GM21786 (cell line): Measurements from ENCODE around the gene TMEM9.
A peak's percentile ranks its signal among the peaks of the same experiment; 100 is the strongest.
"Not testable (repeated sequence)": the region's sequence is repeated elsewhere in the genome, so short reads cannot be mapped to it uniquely, and the experiment has no call there.

Experiments
- ATAC-seq: cut with Tn5 transposase; IDR thresholded peaks from one replicate; pipeline ENCODE4 v1.9.1; 2021; ENCODE audit not compliant: unreplicated experiment

The TMEM9 gene

GRCh38 chr1:201173736-201174135, 19.5 kb upstream of the TMEM9 start:
- no peak for ATAC-seq

- ATAC-seq, result no peak
These were observed 18.8 kb upstream of the TMEM9 start for GRCh38 chr1:201172999-201173610.

DNA sequence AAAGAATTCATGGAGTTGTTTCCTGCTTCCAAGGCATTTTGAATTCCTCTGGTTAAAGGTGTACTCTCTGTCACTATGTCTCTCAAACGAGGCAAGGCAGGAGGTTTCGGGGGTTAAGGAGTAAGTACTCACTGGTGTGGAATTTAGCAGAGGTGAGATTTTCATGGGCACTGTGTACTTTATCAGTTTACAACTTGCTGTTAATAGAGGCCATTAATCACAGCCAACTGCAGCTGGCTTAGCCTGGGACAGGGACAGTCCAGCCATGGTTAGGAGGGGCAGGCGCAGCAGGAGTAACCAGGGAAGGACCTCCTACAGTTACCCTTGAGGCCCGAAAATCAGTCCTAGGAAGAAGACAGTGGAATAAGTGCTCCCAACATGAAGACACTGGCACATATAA, 18.1 kb upstream of the TMEM9 start:
- ATAC-seq, result no peak

- peak; percentile 18 for ATAC-seq
These were observed 17.1 kb upstream of the TMEM9 start for GRCh38 chr1:201171063-201172036.

- peak; percentile 94 for ATAC-seq
These were observed 16.3 kb upstream of the TMEM9 start for GRCh38 chr1:201170533-201171062.

GRCh38 chr1:201169971-201170532, 15.8 kb upstream of the TMEM9 start:
- no peak for ATAC-seq

GRCh38 chr1:201169203-201169602, 14.9 kb upstream of the TMEM9 start:
- no peak for ATAC-seq

- ATAC-seq, result no peak
These were observed 13.0 kb upstream of the TMEM9 start for GRCh38 chr1:201167041-201167991.

- no peak for ATAC-seq
These were observed 10.4 kb upstream of the TMEM9 start for GRCh38 chr1:201164645-201165044.

GRCh38 chr1:201163707-201164106, 9.4 kb upstream of the TMEM9 start:
- no peak for ATAC-seq

DNA sequence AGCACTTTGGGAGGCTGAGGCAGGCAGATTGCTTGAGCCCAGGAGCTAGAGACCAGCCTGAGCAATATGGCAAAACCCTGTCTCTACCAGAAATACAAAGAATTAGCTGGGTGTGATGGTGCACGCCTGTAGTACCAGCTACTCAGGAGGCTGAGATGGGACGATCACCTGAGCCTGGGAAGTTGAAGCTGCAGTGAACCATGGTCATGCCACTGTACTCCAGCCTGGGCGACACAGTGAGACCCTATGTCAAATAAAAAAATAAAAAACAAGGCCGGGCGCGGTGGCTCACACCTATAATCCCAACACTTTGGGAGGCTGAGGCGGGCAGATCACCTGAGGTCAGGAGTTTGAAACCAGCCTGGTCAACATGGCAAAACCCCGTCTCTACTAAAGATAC, 8.8 kb upstream of the TMEM9 start:
- ATAC-seq, result not testable (repeated sequence)

GRCh38 chr1:201157949-201158348, 3.7 kb upstream of the TMEM9 start:
- ATAC-seq, result no peak

GRCh38 chr1:201156819-201157218, 2.5 kb upstream of the TMEM9 start:
- no peak for ATAC-seq

DNA sequence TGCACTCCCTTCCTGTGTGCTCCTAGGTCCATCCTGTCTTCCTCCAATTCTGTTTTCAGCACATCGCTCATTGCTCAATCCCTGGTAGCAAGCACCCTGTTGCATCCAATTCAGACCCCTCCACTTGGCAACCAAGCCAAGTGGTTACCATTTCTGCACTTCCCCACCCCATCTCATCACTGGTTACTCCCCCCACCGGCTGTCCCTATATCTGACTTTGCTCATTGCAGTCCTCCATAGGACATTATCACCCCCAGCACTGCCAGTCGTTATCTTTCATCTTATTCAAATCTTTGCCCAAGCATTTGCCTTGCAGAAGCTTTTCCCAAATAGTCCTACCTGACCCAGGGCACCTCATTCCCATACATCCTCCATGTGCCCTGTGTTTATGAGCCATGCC, 2.1 kb upstream of the TMEM9 start:
- no peak for ATAC-seq

GRCh38 chr1:201155354-201155753, 1.1 kb upstream of the TMEM9 start:
- no peak for ATAC-seq

DNA sequence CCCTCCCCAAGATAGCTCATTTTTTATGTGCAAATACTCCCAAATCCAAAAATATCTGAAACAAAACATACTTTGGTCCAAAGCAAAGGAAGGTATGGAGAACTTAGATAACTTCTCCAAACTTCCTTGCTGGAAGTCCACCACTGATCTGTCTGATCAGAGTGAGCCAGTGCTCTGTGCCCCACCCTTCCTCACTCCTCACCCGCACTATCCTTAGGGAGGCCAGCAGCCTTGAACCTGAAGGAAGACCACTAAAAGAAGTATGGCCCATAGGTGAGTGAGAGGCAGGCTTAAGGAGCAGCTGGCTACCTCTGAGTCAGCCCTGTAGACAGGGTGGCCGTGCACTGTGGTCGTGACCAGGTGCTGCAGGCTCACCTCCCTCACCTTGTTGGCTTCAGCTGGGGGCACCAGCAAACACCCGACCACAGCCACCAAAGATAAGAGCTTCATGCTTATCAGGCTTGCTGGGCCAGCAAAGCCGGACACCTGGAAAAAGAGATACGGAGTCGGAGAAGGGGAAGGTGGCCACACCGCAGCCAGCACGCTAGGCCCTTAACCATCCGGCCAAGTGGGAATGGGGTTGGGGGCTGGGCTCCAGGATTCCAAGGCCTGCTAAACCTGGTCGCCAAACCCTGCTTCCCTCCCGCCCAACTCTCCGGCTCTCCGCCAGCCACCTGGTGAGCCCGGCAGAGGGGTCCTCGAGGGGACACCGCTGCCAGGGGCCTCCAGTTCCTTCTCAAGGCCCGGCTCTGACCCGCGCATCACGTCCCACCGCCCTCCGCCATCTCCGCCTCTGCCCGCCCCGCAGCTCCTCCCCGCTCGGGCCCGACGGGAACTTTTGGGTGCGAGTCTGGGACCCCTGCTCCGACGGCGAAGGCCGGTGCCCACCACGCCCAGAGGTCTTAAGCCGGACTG, 543 bp downstream of the TMEM9 start:
- peak; percentile 64 for ATAC-seq

DNA sequence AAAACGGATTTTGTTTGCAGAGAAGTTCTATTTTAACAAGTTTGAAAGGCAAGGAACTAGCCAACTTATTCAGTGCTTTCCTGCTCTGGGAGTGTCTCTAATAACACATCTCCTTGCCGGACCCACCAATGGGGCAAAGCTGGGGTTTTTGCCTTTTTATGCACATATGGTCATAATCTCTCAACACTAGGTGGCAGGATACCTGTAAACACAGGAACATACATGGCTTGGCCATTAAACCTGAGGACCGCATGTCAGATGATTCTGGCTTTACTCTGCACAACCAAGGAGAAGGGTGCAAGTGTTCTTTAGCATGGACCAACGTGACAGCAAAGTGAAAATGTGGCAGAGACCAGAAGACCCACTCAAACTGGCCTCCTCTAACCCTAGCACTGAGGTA, 4.9 kb downstream of the TMEM9 start:
- no peak for ATAC-seq

- ATAC-seq, result no peak
These were observed 6.8 kb downstream of the TMEM9 start for GRCh38 chr1:201147396-201148015.
